ENCODE measurements around the gene GOLGA8M.
"Not testable (repeated sequence)": the region's sequence is repeated elsewhere in the genome, so short reads cannot be mapped to it uniquely, and the experiment has no call there.

GOLGA8M gene

GRCh38 chr15:28660750-28661149, 51.5 kb downstream of the GOLGA8M start:
- DNase-seq = not testable (repeated sequence)

- not testable (repeated sequence) for DNase-seq
Observed at GRCh38 chr15:28656018-28656360, 56.2 kb downstream of the GOLGA8M start.

GRCh38 chr15:28655329-28656017, 56.7 kb downstream of the GOLGA8M start:
- DNase-seq = not testable (repeated sequence)

GRCh38 chr15:28654194-28654593, 58.0 kb downstream of the GOLGA8M start:
- not testable (repeated sequence) for DNase-seq

- DNase-seq = not testable (repeated sequence)
Observed at GRCh38 chr15:28652538-28652937, 59.7 kb downstream of the GOLGA8M start.
